Measurements from ENCODE around the gene NAT8L.

- TF ChIP-seq POLR2AphosphoS5 (IDR thresholded peaks at IDR 0.05) (no peak), EP300 (IDR thresholded peaks at IDR 0.05) (no peak), CTCF (IDR thresholded peaks at IDR 0.05) (no peak)
These were observed 33.3 kb upstream of the NAT8L start for GRCh38 chr4:2025817-2026216.
